ENCODE data around the gene BARHL1. TPM values are rescaled to one million over a fixed set of nuclear protein-coding genes. Genes with fewer than 3 reads are reported as not detected.

The BARHL1 gene
- total and polyA plus RNA-seq, 2 experiments from 2014 or later: not detected

DNA sequence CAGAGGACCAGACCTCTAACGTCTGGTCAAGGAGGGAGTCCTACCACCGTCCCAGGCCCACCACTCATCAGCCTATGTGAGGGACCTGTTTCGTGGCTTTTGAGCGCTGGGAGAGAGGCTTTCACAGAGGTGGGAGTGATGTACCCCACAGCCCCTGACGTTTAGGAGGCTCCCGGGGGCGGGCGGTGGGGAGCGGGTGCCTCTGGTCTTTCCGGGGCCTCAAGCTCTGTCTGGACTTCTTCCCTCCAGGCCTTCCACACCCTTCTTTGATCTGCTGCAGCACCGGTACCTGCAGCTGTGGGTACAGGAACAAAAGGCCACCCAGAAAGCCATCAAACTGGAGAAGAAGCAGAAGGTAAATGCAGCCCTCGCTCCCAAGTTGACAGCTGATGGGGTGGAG lies 45.1 kb upstream of the BARHL1 start:
- Histone ChIP-seq H3K4me2 (no peak overlapping the region), H3K79me2 (replicated peaks; ENCODE audit: insufficient read depth) (no peaks in the 10 kb centered on the region), H3K27me3 (ENCODE audit: insufficient read depth) (no peaks in the 10 kb centered on the region), H3K4me3 (no peak overlapping the region), H3F3A (replicated peaks; ENCODE audit: low read depth) (no peaks in the 10 kb centered on the region), H3K4me1 (ENCODE audit: insufficient read depth) (peaks cover 10% of the 10 kb centered on the region; the same call in 1 of the 2 replicates), H4K20me1 (replicated peaks; ENCODE audit: insufficient read depth) (no peaks in the 10 kb centered on the region), H3K36me3 (ENCODE audit: insufficient read depth) (no peaks in the 10 kb centered on the region), H3K27ac (ENCODE audit: low read depth) (no peak overlapping the region), H3K9me2 (ENCODE audit: insufficient read depth) (no peaks in the 10 kb centered on the region), H2AFZ (no peak overlapping the region)
- no peak overlapping the region for H3K27ac Mint-ChIP-seq
- peaks cover 28% of the 10 kb centered on the region for H3K9me3 Mint-ChIP-seq
- DNase-seq (ENCODE audit: low spot score) (no peak), ATAC-seq (no peak)
- H3K27me3 Mint-ChIP-seq (ENCODE audit: insufficient read depth, low read depth, poor library complexity): peaks cover 12% of the 10 kb centered on the region
- TF ChIP-seq EZH2phosphoT487 (IDR thresholded peaks at IDR 0.05; ENCODE audit: unreplicated experiment) (no peak), POLR2AphosphoS5 (IDR thresholded peaks at IDR 0.05; ENCODE audit: low read depth) (no peak), CREB1 (CRISPR knock-in tag; IDR thresholded peaks at IDR 0.05; ENCODE audit: low read depth) (no peak), JUNB (IDR thresholded peaks at IDR 0.05; ENCODE audit: unreplicated experiment) (no peak), ETS1 (IDR thresholded peaks at IDR 0.05) (no peak), ZNF114 (CRISPR knock-in tag; IDR thresholded peaks at IDR 0.05) (no peak), EZH2 (IDR thresholded peaks at IDR 0.05; ENCODE audit: low read depth, unreplicated experiment) (no peak), ZNF331 (CRISPR knock-in tag; IDR thresholded peaks at IDR 0.05; ENCODE audit: low read depth) (no peak), NANOG (IDR thresholded peaks at IDR 0.05; ENCODE audit: borderline replicate concordance) (no peak), STAT1 (IDR thresholded peaks at IDR 0.05; ENCODE audit: unreplicated experiment) (no peak)
- TF ChIP-seq, protein P1, sequence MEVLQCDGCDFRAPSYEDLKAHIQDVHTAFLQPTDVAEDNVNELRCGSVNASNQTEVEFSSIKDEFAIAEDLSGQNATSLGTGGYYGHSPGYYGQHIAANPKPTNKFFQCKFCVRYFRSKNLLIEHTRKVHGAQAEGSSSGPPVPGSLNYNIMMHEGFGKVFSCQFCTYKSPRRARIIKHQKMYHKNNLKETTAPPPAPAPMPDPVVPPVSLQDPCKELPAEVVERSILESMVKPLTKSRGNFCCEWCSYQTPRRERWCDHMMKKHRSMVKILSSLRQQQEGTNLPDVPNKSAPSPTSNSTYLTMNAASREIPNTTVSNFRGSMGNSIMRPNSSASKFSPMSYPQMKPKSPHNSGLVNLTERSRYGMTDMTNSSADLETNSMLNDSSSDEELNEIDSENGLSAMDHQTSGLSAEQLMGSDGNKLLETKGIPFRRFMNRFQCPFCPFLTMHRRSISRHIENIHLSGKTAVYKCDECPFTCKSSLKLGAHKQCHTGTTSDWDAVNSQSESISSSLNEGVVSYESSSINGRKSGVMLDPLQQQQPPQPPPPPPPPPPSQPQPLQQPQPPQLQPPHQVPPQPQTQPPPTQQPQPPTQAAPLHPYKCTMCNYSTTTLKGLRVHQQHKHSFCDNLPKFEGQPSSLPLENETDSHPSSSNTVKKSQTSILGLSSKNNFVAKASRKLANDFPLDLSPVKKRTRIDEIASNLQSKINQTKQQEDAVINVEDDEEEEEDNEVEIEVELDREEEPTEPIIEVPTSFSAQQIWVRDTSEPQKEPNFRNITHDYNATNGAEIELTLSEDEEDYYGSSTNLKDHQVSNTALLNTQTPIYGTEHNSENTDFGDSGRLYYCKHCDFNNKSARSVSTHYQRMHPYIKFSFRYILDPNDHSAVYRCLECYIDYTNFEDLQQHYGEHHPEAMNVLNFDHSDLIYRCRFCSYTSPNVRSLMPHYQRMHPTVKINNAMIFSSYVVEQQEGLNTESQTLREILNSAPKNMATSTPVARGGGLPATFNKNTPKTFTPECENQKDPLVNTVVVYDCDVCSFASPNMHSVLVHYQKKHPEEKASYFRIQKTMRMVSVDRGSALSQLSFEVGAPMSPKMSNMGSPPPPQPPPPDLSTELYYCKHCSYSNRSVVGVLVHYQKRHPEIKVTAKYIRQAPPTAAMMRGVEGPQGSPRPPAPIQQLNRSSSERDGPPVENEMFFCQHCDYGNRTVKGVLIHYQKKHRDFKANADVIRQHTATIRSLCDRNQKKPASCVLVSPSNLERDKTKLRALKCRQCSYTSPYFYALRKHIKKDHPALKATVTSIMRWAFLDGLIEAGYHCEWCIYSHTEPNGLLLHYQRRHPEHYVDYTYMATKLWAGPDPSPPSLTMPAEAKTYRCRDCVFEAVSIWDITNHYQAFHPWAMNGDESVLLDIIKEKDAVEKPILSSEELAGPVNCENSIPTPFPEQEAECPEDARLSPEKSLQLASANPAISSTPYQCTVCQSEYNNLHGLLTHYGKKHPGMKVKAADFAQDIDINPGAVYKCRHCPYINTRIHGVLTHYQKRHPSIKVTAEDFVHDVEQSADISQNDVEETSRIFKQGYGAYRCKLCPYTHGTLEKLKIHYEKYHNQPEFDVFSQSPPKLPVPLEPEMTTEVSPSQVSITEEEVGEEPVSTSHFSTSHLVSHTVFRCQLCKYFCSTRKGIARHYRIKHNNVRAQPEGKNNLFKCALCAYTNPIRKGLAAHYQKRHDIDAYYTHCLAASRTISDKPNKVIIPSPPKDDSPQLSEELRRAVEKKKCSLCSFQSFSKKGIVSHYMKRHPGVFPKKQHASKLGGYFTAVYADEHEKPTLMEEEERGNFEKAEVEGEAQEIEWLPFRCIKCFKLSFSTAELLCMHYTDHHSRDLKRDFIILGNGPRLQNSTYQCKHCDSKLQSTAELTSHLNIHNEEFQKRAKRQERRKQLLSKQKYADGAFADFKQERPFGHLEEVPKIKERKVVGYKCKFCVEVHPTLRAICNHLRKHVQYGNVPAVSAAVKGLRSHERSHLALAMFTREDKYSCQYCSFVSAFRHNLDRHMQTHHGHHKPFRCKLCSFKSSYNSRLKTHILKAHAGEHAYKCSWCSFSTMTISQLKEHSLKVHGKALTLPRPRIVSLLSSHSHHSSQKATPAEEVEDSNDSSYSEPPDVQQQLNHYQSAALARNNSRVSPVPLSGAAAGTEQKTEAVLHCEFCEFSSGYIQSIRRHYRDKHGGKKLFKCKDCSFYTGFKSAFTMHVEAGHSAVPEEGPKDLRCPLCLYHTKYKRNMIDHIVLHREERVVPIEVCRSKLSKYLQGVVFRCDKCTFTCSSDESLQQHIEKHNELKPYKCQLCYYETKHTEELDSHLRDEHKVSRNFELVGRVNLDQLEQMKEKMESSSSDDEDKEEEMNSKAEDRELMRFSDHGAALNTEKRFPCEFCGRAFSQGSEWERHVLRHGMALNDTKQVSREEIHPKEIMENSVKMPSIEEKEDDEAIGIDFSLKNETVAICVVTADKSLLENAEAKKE (CRISPR knock-in tag; IDR thresholded peaks at IDR 0.05): no peak
- TF ChIP-seq, protein P2, sequence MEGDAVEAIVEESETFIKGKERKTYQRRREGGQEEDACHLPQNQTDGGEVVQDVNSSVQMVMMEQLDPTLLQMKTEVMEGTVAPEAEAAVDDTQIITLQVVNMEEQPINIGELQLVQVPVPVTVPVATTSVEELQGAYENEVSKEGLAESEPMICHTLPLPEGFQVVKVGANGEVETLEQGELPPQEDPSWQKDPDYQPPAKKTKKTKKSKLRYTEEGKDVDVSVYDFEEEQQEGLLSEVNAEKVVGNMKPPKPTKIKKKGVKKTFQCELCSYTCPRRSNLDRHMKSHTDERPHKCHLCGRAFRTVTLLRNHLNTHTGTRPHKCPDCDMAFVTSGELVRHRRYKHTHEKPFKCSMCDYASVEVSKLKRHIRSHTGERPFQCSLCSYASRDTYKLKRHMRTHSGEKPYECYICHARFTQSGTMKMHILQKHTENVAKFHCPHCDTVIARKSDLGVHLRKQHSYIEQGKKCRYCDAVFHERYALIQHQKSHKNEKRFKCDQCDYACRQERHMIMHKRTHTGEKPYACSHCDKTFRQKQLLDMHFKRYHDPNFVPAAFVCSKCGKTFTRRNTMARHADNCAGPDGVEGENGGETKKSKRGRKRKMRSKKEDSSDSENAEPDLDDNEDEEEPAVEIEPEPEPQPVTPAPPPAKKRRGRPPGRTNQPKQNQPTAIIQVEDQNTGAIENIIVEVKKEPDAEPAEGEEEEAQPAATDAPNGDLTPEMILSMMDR (conservative IDR thresholded peaks at IDR 0.05; ENCODE audit: low read depth in 2 of 2): no peak
- TF ChIP-seq, protein P3, sequence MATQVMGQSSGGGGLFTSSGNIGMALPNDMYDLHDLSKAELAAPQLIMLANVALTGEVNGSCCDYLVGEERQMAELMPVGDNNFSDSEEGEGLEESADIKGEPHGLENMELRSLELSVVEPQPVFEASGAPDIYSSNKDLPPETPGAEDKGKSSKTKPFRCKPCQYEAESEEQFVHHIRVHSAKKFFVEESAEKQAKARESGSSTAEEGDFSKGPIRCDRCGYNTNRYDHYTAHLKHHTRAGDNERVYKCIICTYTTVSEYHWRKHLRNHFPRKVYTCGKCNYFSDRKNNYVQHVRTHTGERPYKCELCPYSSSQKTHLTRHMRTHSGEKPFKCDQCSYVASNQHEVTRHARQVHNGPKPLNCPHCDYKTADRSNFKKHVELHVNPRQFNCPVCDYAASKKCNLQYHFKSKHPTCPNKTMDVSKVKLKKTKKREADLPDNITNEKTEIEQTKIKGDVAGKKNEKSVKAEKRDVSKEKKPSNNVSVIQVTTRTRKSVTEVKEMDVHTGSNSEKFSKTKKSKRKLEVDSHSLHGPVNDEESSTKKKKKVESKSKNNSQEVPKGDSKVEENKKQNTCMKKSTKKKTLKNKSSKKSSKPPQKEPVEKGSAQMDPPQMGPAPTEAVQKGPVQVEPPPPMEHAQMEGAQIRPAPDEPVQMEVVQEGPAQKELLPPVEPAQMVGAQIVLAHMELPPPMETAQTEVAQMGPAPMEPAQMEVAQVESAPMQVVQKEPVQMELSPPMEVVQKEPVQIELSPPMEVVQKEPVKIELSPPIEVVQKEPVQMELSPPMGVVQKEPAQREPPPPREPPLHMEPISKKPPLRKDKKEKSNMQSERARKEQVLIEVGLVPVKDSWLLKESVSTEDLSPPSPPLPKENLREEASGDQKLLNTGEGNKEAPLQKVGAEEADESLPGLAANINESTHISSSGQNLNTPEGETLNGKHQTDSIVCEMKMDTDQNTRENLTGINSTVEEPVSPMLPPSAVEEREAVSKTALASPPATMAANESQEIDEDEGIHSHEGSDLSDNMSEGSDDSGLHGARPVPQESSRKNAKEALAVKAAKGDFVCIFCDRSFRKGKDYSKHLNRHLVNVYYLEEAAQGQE (IDR thresholded peaks at IDR 0.05; ENCODE audit: unreplicated experiment): no peak
- peaks cover 5% of the 10 kb centered on the region; the same call in 2 of the 3 replicates for H3K36me3 Mint-ChIP-seq (ENCODE audit: low read depth)
- peaks cover 14% of the 10 kb centered on the region for H3K4me1 Mint-ChIP-seq
- no peak overlapping the region for H3K4me3 Mint-ChIP-seq
